Measurements from ENCODE around the gene IFNA4. TPM values are rescaled to one million over a fixed set of nuclear protein-coding genes. Genes with fewer than 3 reads are reported as not detected.

IFNA4 gene
- total and polyA plus RNA-seq, 10 donors, result not detected

- WGBS, 5 donors, result 91 to 100% (median 93%) methylated on average over 1 of the region's 1 CpG
- no peaks in the 10 kb centered on the region for H3K36me3 ChIP-seq
- no peak overlapping the region for H3K27ac ChIP-seq
- no peaks in the 10 kb centered on the region for H3K9me3 ChIP-seq
- TF ChIP-seq POLR2AphosphoS5 (IDR thresholded peaks at IDR 0.05) (no peak), CTCF (IDR thresholded peaks at IDR 0.05 in 8 of 11, conservative IDR thresholded peaks at IDR 0.05 in 3 of 11) (no peak), POLR2A (IDR thresholded peaks at IDR 0.05) (no peak)
- H3K4me3 ChIP-seq, result no peak overlapping the region
- H3K27me3 ChIP-seq (replicated peaks in 1 of 7), result no peaks in the 10 kb centered on the region
- intact Hi-C loops (cut with DNase I; ENCODE audit: low total_unique reads), result no loop called here
- peaks cover 0 to 8% (median 2%) of the 10 kb centered on the region in 6 donors for H3K4me1 ChIP-seq
- no peak for DNase-seq
Observed at GRCh38 chr9:21165516-21165915, 21.9 kb downstream of the IFNA4 start.

- intact Hi-C loops (cut with DNase I; ENCODE audit: low total_unique reads), result no loop called here
- H3K9me3 ChIP-seq, result peaks cover 0 to 13% (median 0%) of the 10 kb centered on the region in 8 donors
- H3K4me1 ChIP-seq, result peaks cover 0 to 19% (median 9%) of the 10 kb centered on the region in 6 donors
- DNase-seq, result no peak
- TF ChIP-seq CTCF (IDR thresholded peaks at IDR 0.05 in 8 of 11, conservative IDR thresholded peaks at IDR 0.05 in 3 of 11) (no peak), POLR2A (IDR thresholded peaks at IDR 0.05) (no peak), POLR2AphosphoS5 (IDR thresholded peaks at IDR 0.05) (no peak)
- 0% methylated on average over 1 of the region's 1 CpG for WGBS, 5 donors
- H3K36me3 ChIP-seq, result no peaks in the 10 kb centered on the region
- peak overlapping the region in 1 of 8 donors; percentile 11 for H3K27ac ChIP-seq
- no peaks in the 10 kb centered on the region for H3K27me3 ChIP-seq (replicated peaks in 1 of 7)
- no peak overlapping the region for H3K4me3 ChIP-seq
Observed at GRCh38 chr9:21160178-21160577, 27.2 kb downstream of the IFNA4 start.

GRCh38 chr9:21155501-21155900 lies 31.9 kb downstream of the IFNA4 start:
- Histone ChIP-seq H3K4me1 (peaks cover 0 to 26% (median 16%) of the 10 kb centered on the region in 6 donors), H3K27me3 (replicated peaks in 1 of 7) (no peaks in the 10 kb centered on the region), H3K27ac (no peak overlapping the region), H3K36me3 (no peaks in the 10 kb centered on the region), H3K9me3 (peaks cover 0 to 13% (median 0%) of the 10 kb centered on the region in 8 donors), H3K4me3 (no peak overlapping the region)
- no peak for DNase-seq
- WGBS, 5 donors, result 79 to 85% (median 80%) methylated on average over 2 of the region's 2 CpGs
- TF ChIP-seq POLR2A (IDR thresholded peaks at IDR 0.05), result no peak
- TF ChIP-seq POLR2AphosphoS5 (IDR thresholded peaks at IDR 0.05), result no peak
- TF ChIP-seq CTCF (IDR thresholded peaks at IDR 0.05 in 8 of 11, conservative IDR thresholded peaks at IDR 0.05 in 3 of 11), result no peak
- intact Hi-C loops (cut with DNase I; ENCODE audit: low total_unique reads), result no loop called here

- TF ChIP-seq CTCF (IDR thresholded peaks at IDR 0.05 in 8 of 11, conservative IDR thresholded peaks at IDR 0.05 in 3 of 11) (peak in 4 of 11 experiments; percentile 11 to 37 (median 26)), POLR2AphosphoS5 (IDR thresholded peaks at IDR 0.05) (no peak), POLR2A (IDR thresholded peaks at IDR 0.05) (no peak)
- Histone ChIP-seq H3K27ac (peak overlapping the region in 2 of 8 donors; percentile 6 to 20), H3K4me1 (peaks cover 0 to 15% (median 8%) of the 10 kb centered on the region in 6 donors), H3K27me3 (replicated peaks in 1 of 7) (no peaks in the 10 kb centered on the region), H3K9me3 (peaks cover 0 to 13% (median under 1%) of the 10 kb centered on the region in 8 donors), H3K36me3 (no peaks in the 10 kb centered on the region), H3K4me3 (peak overlapping the region in 1 of 8 donors; percentile 18)
- intact Hi-C loops (cut with DNase I; ENCODE audit: low total_unique reads), result no loop called here
- DNase-seq, result no peak
- WGBS, 5 donors, result 5 to 15% (median 7%) methylated on average over 3 of the region's 3 CpGs
Observed at GRCh38 chr9:21154018-21154608, 33.3 kb downstream of the IFNA4 start.
